Thyroid gland (tissue), 4 donors: Measurements from ENCODE around the gene UNC13D. TPM values are rescaled to one million over a fixed set of nuclear protein-coding genes. Genes with fewer than 3 reads are reported as not detected.
"Not testable (repeated sequence)": the region's sequence is repeated elsewhere in the genome, so short reads cannot be mapped to it uniquely, and the experiment has no call there.

Experiments used
- DNase-seq, 2 donors: peaks; one replicate each; pipeline ENCODE4 v3.0.0-alpha.2; 2019
- H3K27ac ChIP-seq, 3 donors: fragments of 200-600 bp; sonication (generic); 1 replicate in 2 of 3; 2 replicates in 1 of 3; pipeline ENCODE4 v1.5.1; 2016 to 2019; ENCODE audit warnings: mild to moderate bottlenecking in 1 of 3, moderate library complexity in 1 of 3
- H3K27me3 ChIP-seq: fragments of 200-600 bp; sonication (generic); one replicate; pipeline ENCODE4 v1.5.1; 2019
- H3K36me3 ChIP-seq, 2 donors: fragments of 200-600 bp; sonication (generic); one replicate each; pipeline ENCODE4 v1.5.1; 2016 to 2019
- H3K4me1 ChIP-seq, 2 donors: fragments of 200-600 bp; sonication (generic); one replicate each; pipeline ENCODE4 v1.5.1; 2017 to 2019
- H3K4me3 ChIP-seq, 3 donors: fragments of 200-600 bp; sonication (generic); replicated peaks in 1 of 3; 1 replicate in 2 of 3; 2 replicates in 1 of 3; pipeline ENCODE4 v1.5.1; 2016; ENCODE audit warnings: mild to moderate bottlenecking in 1 of 3
- H3K9me3 ChIP-seq: fragments of 200-600 bp; sonication (generic); one replicate; pipeline ENCODE4 v1.5.1; 2017
- POLR2A ChIP-seq, 2 donors: fragments of 450-650 bp; IDR thresholded peaks; one replicate each; pipeline ENCODE4 v1.6.1; 2017; ENCODE audit warnings: antibody characterized with exemption in 2 of 2, mild to moderate bottlenecking in 2 of 2, moderate library complexity in 1 of 2
- WGBS, 2 donors: methylation state at CpG; one replicate each; pipeline ENCODE4 v1.1.5; 2017; 5-methylcytosine and 5-hydroxymethylcytosine counted together
- intact Hi-C: fragments of 100-400 bp; cut with DNase I; formaldehyde crosslinking; loops from one replicate; pipeline ENCODE4 v1.15.1; 2023
- total RNA-seq, 4 donors: library from RNA; depleted of rRNA; stranded (reverse); fragments of >200 nt; gene quantifications; one replicate each; pipeline ENCODE4 v1.2.3, GENCODE V29; 2016
- TF ChIP-seq, protein P1 (sequence below), 6 experiments: fragments of 200-600 bp in 3 of 6; fragments of 450-650 bp in 3 of 6; sonication (generic) in 3 of 6; IDR thresholded peaks; one replicate each; pipeline ENCODE4 v1.5.1; 2016 to 2019; ENCODE audit warnings: antibody characterized with exemption in 6 of 6, mild to moderate bottlenecking in 2 of 6, inconsistent platforms in 1 of 6, moderate library complexity in 1 of 6

Gene UNC13D
- total RNA-seq, 4 donors from 2014 or later = 4.0 to 8.1 (median 5.2) TPM

DNA sequence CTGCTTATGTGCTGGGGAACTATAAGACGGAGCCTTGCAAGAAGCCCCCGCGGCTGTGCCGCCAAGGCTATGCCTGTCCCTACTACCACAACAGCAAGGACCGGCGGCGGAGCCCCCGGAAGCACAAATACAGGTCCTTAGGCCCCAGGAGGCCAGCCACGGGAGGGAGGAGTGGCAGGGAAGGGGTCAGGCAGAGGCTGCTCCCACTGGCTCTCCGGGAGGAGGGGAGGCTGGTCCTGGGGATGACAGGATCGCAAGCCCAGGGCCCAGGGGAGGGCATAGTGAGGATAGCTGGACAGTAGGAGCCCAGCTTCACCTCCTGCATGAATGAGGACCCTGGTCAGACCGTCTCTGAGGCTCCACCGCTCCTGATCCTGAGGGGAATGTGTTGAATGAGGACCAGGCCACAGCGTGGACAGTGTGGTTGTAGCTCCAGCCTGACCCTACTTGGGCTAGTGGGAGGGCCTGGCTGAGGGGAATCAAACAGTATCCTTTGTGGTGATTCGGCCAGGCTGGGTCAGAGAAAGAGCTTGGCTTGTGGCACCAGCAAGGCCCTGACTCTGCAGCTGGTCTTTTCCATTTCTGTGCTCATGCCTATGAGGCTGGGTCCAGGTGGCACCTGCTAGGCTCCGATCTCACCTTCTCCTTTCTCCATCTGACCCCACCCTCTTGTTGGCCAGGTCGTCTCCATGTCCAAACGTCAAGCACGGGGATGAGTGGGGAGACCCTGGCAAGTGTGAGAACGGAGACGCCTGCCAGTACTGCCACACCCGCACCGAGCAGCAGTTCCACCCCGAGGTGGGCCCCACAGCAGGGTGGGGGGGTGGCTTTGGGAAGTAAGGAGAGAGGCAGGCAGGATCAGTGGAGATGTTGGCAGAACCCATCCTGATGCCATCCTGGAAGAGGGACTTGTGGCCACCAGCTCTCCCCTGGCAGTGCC, 30.9 kb downstream of the UNC13D start:
- peaks cover 0 to 12% of the 10 kb centered on the region in 2 donors for H3K4me1 ChIP-seq
- H3K4me3 ChIP-seq = no peak overlapping the region
- DNase-seq = no peak
- H3K36me3 ChIP-seq = peaks cover 44 to 52% of the 10 kb centered on the region in 2 donors
- H3K9me3 ChIP-seq = no peaks in the 10 kb centered on the region
- no peak overlapping the region for H3K27ac ChIP-seq
- no peaks in the 10 kb centered on the region for H3K27me3 ChIP-seq
- no peak for TF ChIP-seq POLR2A (IDR thresholded peaks at IDR 0.05)
- TF ChIP-seq, protein P1, sequence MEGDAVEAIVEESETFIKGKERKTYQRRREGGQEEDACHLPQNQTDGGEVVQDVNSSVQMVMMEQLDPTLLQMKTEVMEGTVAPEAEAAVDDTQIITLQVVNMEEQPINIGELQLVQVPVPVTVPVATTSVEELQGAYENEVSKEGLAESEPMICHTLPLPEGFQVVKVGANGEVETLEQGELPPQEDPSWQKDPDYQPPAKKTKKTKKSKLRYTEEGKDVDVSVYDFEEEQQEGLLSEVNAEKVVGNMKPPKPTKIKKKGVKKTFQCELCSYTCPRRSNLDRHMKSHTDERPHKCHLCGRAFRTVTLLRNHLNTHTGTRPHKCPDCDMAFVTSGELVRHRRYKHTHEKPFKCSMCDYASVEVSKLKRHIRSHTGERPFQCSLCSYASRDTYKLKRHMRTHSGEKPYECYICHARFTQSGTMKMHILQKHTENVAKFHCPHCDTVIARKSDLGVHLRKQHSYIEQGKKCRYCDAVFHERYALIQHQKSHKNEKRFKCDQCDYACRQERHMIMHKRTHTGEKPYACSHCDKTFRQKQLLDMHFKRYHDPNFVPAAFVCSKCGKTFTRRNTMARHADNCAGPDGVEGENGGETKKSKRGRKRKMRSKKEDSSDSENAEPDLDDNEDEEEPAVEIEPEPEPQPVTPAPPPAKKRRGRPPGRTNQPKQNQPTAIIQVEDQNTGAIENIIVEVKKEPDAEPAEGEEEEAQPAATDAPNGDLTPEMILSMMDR (IDR thresholded peaks at IDR 0.05) = no peak
- 92 to 95% methylated on average over 24 of the region's 24 CpGs for WGBS, 2 donors
- intact Hi-C loops = no loop called here

DNA sequence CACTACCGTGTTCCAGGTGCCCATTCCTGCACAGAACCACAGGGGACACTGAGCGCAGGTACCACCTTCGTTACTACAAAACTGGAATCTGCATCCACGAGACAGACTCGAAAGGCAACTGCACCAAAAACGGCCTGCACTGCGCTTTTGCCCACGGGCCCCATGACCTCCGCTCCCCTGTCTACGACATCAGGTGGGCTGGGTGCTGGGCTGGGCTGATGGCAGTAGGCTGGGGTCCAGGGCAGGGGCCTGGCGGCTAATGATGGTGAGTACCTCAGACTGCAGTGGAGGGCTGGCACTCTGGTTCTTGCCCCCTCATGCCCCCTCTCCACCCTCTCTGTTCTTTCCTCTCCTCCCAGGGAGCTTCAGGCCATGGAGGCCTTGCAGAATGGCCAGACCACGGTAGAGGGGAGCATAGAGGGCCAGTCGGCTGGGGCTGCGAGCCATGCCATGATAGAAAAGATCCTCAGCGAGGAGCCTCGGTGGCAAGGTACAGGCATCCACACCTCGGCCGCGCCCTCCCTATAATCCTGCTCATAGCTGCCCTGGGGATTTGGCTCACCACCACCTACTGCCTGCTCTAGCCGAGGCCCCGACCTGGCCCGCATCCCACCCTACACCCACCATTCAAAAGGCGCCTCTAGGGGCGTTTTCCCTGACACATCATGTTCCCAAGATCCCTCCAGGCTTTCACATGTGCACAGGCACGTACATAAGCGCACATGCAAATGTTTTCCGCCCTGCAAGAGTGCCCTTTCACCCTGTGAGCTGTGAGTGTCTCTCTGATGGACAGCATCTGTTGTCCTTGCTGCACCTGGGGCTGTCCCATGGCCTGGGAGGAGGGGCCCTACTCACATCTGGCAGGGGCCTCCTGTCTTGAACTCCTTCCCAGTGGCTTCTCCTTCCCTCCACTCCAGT, 31.8 kb downstream of the UNC13D start:
- WGBS, 2 donors = 93 to 95% methylated on average over 27 of the region's 27 CpGs
- Histone ChIP-seq H3K4me3 (no peak overlapping the region), H3K4me1 (peaks cover 0 to 12% of the 10 kb centered on the region in 2 donors), H3K9me3 (no peaks in the 10 kb centered on the region), H3K27me3 (no peaks in the 10 kb centered on the region), H3K27ac (no peak overlapping the region), H3K36me3 (peaks cover 34 to 45% of the 10 kb centered on the region in 2 donors)
- TF ChIP-seq, protein P1 (IDR thresholded peaks at IDR 0.05) = no peak
- no peak for TF ChIP-seq POLR2A (IDR thresholded peaks at IDR 0.05)
- intact Hi-C loops = no loop called here
- no peak for DNase-seq

DNA sequence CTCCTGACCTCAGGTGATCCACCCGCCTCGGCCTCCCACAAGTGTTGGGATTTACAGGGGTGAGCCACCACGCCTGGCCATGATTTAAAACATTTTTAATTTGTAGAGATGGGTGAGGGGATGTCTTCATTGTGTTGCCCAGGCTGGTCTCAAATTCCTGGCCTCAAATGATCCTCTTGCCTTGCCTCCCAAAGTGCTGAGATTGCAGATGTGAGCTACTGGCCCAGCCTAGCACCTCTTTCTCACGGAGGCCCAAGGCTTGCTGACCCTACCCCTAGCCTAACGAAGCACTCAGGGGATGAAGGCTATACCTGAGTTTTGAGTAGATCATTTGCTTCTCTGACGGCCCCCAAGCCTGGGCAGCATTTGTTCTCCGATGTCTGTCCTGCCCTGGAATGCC, 33.0 kb downstream of the UNC13D start:
- TF ChIP-seq, protein P1 (IDR thresholded peaks at IDR 0.05) = no peak
- no peak for TF ChIP-seq POLR2A (IDR thresholded peaks at IDR 0.05)
- intact Hi-C loops = no loop called here
- WGBS, 2 donors = 94 to 99% methylated on average over 7 of the region's 7 CpGs
- H3K27me3 ChIP-seq = no peaks in the 10 kb centered on the region
- no peak for DNase-seq
- peaks cover 0 to 12% of the 10 kb centered on the region in 2 donors for H3K4me1 ChIP-seq
- H3K27ac ChIP-seq = no peak overlapping the region
- H3K4me3 ChIP-seq = no peak overlapping the region
- no peaks in the 10 kb centered on the region for H3K9me3 ChIP-seq
- H3K36me3 ChIP-seq = peaks cover 22 to 41% of the 10 kb centered on the region in 2 donors

DNA sequence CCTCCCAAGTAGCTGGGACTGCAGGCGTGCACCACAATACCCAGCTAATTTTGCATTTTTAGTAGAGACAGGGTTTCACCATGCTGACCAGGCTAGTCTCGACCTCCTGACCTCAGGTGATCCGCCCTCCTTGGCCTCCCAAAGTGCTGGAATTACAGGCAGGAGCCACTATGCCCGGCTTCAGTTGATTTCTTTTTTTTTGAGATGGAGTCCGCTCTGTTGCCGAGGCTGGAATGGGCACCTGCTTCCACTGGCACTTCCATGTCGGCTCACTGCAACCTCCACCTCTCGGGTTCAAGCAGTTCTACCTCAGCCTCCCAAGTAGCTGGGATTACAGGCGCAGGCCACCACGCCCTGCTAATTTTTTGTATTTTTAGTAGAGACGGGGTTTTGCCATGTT, 33.4 kb downstream of the UNC13D start:
- H3K4me3 ChIP-seq, H3K27me3 ChIP-seq, intact Hi-C loops, H3K9me3 ChIP-seq, DNase-seq, H3K27ac ChIP-seq: not testable (repeated sequence)
- WGBS, 2 donors = 98% methylated on average over 11 of the region's 11 CpGs
- Histone ChIP-seq H3K36me3 (peaks cover 22 to 41% of the 10 kb centered on the region in 2 donors), H3K4me1 (peaks cover 0 to 12% of the 10 kb centered on the region in 2 donors)

DNA sequence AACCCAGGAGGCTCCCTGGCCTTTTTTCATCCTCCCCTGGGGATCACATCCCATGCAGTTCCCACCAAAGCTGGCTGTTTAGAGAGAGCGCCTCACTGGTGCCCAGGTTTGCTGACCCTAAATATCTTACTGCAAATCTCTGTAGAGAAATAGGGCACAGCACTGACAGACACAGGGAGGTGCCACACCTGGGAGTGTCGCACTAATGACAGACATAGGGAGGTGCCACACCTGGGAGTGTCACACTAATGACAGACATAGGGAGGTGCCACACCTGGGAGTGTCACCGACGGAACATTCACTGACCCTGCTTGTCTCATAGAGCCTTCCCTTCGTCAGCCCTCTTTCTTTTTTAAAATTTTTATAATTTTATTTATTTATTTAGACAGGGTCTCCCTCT, 34.0 kb downstream of the UNC13D start:
- Histone ChIP-seq H3K36me3 (peaks cover 22 to 37% of the 10 kb centered on the region in 2 donors), H3K27ac (no peak overlapping the region), H3K27me3 (no peaks in the 10 kb centered on the region), H3K4me1 (peaks cover 0 to 12% of the 10 kb centered on the region in 2 donors), H3K9me3 (no peaks in the 10 kb centered on the region), H3K4me3 (no peak overlapping the region)
- TF ChIP-seq POLR2A (IDR thresholded peaks at IDR 0.05) = no peak
- TF ChIP-seq, protein P1 (IDR thresholded peaks at IDR 0.05) = no peak
- DNase-seq = no peak
- 98 to 100% methylated on average over 5 of the region's 5 CpGs for WGBS, 2 donors
- intact Hi-C loops = no loop called here
